Non-pigmented ciliary epithelial cell (primary cell): ENCODE measurements around the gene PLCL1.

ENCODE experiments used
- DNase-seq: peaks from one replicate; pipeline ENCODE4 v3.0.0-alpha.2; 2010; ENCODE audit warnings: low read depth

PLCL1 gene

DNA sequence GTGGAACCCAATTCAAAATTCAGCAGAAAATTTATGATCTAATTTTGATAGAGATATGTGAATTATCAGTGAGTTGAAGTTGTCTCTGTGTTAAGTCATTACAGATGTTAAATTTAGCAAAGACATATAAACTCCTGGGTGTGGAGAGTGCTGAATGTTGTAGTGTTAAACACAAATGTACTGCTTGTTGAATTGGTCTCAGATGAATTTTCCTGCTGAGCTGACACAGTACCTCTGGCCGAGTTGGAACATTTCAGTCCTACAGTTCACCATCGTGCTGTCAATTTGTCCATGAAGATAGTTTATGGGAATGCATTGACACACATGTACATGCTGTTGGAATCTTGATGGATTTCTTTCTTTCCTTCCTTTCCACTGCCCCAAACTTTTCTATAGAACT is 255.9 kb downstream of the PLCL1 start:
- no peak for DNase-seq

DNA sequence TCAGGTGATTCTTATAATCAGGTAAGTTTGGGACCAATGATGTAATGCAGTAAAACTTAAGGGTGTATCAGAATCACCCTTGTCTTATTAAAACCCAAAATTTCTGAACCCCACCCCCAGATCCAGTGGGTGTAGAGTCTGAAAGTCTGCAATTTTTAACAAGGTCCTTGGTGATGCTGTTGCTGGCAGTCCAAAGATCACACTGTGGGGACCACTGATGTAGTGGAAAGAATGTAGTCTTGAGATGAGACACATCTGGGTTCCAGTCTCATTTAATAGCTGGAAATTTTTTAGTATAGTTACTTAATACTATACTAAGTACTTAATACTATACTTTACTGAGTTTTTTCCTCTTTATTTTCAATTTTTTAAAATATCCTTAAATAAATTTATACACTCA is 258.4 kb downstream of the PLCL1 start:
- DNase-seq, result no peak

DNA sequence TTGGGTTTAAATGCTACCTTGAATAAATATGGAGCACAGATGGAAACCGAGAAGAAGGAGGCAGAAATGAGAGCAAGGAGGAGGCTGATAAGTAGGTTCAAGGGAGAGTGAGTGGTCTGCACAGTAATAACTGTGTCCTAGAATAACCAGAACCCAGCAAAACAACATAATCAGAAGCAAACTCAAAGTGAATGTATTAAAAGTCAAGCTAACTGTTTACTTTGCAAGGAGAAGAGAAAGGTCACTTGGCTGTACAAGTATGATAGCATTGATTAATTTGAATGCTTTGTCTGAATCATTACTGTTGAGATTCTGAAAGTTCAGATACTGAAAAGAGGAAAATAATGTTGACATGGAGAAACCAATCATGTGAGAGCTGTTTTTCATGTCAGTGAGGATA is 258.8 kb downstream of the PLCL1 start:
- no peak for DNase-seq

DNA sequence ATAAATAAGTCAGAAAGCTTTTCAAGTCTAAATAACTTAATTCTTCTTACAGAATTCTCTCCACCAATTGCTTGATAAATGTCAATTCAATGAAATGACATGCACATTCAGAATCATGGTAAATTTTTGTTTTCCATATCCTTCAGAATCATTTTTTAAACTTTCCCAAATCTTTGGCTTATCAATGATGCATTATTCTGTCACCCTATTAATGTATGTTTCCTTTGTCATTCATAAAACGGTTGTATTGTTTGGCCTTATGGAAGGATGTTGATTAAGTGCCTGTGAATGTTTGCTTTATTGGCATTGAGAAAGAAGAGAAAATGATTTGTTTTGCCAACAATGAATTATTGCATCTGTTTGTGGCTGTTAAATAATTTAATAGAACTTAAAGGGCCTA is 260.9 kb downstream of the PLCL1 start:
- DNase-seq, result no peak

DNA sequence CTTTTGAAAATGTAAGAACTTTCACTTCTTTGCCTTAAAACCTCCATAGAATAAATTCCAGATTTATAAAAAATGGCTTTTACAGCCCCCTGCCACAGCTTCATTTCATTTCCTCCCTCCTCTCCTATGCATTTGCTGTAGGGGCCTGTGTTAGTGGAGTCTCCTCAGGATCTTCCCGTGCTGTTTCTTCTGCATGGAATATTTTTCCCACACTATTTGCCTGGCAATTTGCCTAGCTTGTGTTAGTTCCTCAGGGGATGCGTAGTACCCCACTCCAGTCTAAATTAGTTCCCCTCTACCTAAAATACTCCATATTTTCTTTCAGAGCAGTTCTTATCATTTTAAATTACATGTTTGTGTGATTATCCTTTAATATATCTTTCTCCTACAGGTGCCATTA is 262.2 kb downstream of the PLCL1 start:
- DNase-seq, result no peak

DNA sequence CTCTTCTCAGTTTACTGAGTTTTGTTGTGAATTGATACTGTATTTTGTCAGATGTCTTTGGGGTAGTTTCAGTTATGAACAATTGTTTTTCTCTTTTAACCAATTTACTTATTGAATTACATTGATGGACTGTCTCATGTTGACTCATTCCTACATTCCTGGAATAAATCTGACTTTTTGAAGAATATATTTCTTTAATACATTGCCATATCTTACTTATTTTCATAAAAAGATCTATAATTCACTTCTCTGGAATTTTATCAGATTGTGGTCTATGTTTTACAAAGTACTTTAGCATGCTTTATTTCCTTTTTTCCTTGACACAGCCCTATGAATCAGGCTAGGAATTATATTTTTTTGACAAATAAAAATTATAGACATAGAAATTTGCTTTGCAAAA is 268.3 kb downstream of the PLCL1 start:
- DNase-seq, result no peak

DNA sequence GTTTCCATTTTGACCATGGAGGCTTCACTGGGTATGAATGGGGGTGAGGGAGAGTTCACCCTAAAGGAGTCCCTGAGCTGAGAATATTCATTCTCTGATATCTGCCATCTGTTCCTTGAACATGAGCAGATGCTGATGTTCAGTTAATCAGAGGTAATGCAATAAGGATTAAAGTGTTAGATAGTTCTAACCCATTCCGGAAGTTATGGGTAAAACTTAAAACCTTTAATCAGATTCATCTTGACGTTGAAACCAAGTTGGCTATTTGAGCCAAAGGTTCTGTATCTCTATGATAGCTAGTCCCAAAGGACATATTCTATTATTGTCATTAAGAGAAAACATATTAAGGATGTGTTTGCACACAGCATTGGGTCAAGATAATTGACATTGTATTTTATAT is 268.9 kb downstream of the PLCL1 start:
- DNase-seq, result no peak

DNA sequence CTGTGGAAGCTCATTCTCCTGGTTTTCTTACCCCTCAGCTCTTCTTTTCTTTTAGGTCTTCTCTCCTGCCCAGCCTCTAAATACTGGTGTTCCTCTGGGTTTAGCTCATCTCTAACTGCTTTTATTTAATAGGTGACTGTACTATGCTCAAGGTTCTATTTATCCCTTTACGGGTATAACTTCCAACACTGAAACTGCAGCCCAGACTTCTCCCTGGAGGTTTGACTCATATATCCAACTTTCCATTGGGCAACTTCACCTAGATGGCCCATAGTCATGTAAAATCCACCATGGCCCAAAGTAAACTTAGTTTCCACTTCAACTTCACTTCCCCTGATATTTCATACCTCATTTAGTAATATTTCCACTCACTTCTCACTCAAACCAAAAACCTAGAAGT is 273.1 kb downstream of the PLCL1 start:
- DNase-seq, result no peak

DNA sequence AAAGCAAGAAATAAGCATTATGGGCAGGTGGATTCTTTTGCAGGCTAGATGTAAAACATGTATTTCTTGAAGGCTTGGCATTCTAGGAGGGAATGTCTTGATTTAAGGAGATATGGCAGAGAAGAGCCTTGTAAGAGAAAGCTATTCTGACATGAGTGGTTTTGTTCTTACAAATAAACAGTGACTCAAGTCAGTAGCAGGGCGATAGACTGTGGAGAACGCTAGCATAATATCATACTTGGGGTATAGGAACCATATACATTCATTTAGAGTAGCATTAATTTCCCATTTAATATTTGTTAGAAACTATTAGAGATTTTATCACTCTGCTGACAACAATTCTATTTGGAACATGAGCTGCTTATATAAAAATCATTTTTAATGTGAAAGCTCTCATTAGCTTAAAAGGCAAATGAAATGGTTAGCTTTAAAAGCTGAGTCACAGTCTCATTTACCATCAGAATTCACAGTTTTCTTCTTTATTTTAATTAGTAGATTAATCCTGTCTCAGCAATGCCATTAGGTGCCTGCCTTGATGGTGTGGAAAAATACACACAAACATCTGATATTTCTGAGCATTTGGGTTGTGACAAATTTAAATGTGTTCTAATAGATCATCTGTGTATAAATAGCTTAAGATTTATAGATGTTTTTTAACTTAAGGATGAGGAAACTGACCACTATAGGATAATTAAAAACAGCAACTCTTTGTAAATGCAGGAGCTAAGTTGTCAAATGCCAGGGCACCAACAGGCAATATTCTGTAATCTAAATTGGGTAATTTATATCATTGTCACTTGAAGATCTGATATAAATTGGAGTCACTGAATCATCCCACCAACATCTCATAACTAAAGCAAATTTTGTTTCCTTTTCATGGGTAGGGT is 276.7 kb downstream of the PLCL1 start:
- no peak for DNase-seq

DNA sequence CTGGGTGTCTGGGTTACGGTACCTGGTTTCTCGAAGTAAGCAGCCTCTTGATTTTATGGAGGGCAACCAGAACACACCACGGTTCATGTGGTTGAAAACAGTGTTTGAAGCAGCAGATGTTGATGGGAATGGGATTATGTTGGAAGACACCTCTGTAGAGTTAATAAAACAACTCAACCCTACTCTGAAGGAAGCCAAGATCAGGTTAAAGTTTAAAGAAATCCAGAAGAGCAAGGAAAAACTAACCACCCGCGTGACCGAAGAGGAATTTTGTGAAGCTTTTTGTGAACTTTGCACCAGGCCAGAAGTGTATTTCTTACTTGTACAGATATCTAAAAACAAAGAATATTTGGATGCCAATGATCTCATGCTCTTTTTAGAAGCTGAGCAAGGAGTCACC is 279.8 kb downstream of the PLCL1 start:
- DNase-seq, result no peak

DNA sequence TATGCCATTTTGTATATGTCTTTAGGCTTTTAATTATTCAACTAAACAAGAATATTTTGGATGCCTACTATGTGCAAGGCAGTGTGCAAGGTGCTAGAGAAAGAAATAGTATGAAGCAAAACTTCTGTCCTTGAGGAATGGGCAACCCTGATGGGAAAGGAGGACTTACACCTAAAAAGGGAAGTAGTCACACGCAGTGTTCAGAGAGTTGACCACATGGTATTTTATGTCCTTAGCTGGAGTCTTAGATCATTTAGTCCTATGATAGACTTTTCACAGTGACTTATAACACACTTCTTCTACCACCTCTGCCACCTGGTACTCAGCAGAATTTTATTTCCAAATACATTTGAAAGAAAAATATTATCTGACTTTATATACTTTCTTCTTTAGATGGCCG is 291.6 kb downstream of the PLCL1 start:
- DNase-seq, result no peak

DNA sequence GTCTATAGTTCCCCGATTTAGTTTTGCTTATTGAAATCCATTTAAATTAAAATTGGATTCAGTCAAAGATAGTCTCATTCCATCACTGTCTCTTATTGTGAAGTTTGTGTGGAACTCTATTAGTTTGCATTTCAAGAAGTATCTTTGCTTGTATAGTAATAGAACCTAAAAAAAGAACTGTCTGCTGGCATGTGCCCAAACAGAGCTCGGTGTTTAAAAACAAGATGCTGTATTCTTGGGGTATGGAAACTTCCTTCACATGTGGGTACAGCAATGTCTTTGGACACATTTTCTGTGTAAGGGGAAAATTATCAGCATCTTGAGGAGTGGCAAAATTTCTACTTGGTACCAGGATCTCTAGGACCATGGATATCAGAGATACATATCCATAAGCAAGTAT is 292.6 kb downstream of the PLCL1 start:
- DNase-seq, result no peak

DNA sequence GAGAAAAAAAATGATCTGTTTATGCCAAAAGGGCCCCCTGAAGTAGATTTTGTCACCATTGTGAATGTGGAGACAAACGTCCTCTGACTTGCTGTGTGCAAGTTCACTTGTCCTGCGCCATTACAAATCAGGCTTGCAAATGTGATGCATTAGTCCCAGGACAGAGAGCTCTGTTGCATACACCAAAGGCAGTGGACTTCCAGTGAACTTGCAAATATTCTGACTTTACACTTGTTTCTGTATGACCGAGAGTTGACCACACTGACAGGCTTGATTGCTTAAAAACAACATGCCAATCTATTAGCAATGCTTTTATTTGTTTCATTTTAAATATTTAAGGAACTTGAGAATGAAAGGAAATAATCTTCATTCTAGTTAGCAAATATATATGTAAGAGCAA is 293.2 kb downstream of the PLCL1 start:
- DNase-seq, result no peak

DNA sequence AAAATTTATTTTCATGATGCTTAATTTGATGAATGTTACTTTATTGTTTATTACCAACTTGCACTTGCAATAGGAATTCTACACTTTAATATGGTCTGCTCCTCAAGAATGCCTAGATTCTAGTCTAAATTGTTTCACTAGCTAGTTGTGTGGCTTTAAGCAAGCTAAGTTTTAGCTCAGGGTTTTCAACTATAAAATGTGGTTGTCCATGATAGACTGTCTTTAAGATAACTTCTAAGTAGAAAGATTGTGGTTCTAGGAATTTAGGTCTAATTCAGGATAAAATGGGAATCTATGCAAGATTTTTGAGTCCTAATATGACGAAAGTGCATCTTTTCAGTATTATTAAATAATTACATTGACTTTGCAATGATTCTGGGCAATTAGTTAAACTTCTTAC is 294.0 kb downstream of the PLCL1 start:
- no peak for DNase-seq

DNA sequence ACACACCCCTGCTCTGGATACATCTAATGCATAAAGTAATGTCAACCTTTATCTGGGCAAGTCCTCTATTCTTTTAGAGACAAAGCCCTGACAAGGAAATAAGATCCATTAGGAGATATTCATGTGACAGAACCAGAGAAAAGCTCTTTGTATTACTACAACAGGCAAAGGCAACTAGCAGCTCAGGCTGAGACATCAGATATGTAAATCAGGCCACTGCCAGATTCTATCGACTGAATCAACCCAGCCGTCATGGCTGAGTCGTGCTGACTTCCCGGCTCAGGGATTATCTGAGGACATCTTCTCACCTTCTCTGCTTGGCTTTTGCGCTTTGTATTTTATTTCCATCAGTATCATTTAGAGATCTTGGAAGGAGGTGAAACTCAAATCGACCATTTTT is 294.5 kb downstream of the PLCL1 start:
- DNase-seq, result no peak

DNA sequence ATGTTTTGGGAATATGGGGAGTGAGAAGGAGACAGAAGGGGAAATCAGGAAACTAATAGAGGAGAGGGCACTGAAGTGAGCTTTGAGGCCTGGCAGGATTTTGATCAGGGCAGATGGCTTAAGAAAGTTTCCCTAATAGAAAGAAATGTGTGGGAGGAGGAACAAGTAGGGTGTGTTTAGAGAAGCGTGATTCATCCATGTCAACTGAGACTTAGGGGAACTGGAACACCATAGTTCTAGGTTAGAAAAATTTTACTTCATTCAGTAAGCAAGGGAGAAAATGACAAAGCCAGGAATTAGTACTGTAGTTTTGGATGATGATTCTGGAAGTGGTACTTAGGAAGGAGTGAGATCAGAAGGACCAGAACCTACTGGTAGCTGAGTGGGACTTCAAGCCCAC is 296.0 kb downstream of the PLCL1 start:
- peak; percentile 10 for DNase-seq

DNA sequence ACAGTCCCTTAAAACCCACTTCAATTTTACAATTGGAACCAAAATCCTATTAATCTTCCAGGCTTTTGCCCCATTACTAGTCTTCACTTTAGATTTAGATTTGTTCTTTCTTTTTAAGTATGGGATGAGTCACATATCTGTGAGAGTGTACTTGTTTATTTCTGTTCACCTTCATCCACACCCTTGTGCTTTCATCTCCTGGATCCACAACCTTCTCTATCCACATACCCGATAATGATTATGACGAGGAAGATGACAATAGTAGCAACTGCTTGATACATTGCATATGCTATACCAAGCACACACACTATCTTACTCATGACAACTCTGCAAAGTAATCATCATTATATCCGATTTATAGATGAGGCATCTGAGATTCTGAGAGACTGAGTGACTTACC is 297.3 kb downstream of the PLCL1 start:
- DNase-seq, result no peak

DNA sequence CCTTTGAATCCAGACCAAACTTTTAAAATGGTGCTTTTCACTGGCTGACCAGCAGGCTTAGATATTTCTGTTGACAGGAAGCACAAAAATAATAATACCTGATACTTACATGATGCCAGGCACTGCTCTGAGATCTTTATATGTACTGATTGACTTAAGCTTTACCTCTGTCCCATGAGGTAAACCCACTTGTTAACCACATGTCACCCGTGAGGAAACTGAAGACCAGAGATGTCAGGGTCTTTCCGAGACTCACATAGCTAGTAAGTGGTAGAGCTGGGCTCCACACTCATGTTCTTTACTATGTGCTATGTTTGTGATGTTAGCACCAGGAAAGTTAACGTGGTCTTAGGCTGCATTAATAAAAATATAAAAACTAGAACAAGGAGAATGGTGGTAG is 297.7 kb downstream of the PLCL1 start:
- DNase-seq, result no peak

DNA sequence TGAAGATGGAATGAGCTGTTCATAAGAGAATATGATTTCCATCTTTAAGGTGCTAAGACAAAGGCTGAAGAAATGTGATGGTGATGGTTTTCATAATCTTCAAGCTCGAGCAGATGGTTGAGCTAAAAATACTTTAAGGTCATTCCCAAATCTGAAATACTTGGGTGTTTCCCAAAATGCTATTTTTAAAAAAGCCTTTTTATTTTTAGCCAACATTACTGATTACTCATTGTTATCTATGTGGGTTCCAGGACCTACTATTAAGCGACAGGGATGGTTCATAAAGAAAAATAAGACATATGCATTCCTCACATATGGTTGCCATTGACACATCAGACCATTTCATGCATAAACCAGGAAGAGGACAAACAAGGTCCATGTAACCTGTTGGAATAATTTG is 298.5 kb downstream of the PLCL1 start:
- no peak for DNase-seq

DNA sequence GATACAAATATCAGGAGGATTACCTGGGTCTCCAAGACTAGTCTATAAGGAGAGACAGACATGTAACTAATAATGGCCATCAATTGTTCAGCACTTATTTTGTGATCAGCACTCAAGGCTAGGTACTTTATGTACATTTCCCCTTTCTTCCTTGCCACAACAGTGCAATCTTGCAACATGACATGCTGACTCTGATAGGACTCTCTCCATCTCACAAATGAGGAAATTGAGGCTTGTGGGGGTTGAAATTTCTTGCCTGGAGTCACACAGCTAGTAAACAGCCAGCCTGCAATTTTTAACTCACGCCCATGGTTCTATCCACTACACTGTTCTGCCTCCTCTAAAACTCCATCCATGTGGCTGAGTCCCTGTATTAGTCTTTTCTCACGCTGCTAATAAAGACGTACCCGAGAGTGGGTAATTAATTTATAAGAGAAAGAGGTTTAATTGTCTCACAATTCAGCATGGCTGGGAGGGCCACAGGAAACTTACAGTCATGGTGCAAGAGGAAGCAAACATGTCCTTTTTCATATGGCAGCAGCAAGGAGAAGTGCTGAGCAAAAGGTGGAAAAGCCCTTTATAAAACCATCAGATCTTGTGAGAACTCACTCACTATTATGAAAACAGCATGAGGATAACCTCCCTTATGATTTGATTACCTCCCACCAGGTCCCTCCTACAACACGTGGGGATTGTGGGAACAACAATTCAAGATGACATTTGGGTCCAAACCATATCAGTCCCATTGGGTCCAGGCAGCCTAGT is 302.4 kb downstream of the PLCL1 start:
- DNase-seq, result no peak

DNA sequence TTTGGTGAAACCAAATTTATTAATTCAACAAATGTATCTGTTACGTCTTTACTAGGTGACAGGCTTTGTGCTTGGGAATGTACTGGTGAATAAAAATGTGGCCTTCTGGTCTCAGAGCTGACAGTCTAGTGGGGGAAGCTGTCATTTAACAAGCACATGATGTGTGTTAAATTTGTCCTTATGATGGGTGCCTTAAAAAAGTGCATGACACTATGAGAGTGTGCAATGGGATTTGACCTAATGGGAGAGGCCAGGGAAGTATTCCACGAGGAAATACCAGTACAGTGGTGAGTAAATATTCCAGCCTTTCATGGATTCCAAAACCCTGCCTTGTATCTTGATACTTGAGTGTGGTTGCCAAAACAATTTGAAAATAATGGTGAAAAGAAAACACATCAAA is 308.9 kb downstream of the PLCL1 start:
- no peak for DNase-seq

DNA sequence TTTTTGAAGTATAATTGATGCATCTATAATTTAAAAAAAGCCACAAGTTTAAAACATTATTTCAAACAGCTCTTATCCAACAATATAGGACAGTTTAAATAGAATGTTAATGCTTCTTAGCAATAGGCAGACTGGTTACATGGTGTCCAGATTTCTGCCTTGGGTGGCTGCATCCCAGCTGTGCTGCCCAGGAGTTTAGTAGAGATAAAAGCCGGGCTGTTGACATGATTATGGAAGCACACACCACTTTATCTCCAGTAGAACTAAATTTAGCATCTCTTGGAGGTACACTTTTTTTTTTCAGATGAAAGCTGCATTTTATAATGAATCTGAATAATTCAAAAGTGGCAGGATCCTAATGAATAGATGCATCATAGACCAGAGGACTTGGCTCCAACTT is 309.7 kb downstream of the PLCL1 start:
- no peak for DNase-seq

DNA sequence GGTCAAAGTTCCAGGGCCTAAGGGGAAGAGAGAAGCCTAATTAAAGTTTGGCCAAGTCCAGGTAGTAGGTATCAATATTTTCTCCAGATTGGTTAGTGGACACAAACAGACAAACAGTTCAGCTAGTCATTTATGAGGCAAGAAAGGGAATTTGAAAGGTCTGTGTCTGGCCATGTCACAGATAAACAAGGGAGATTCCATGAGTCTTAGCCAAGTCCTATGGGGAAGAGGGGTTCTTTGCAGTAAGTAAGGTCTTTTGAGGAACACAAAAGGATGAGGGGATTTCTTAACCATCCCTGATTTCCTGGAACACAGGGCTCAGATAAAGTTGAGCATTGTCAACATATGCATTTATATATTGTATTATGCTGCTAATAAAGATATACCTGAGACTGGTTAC is 310.8 kb downstream of the PLCL1 start:
- DNase-seq, result no peak

DNA sequence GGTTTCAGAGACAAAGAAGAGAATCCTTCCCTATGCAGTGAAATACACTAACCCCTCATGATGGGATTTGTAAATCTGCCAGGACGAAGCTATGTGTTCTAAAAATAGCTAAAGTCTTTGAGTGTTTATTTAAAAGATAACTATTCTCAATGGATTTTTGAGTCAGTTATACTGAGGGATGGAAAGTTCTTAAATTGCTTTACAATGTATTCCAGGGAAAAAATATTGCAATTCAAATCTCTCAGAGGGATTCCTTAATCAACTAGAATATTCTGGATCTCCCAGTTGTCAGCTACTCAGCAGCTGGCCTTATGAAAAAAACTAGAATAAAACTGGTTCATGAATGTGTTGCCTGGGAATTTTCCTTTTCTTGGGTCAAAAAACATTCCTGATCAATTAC is 312.4 kb downstream of the PLCL1 start:
- DNase-seq, result no peak
